ENCODE data around the gene CIAPIN1. TPM values are rescaled to one million over a fixed set of nuclear protein-coding genes. Genes with fewer than 3 reads are reported as not detected.

Gene CIAPIN1
- total and polyA plus RNA-seq, 5 donors from 2014 or later = 27.1 to 56.5 (median 50.6) TPM

DNA sequence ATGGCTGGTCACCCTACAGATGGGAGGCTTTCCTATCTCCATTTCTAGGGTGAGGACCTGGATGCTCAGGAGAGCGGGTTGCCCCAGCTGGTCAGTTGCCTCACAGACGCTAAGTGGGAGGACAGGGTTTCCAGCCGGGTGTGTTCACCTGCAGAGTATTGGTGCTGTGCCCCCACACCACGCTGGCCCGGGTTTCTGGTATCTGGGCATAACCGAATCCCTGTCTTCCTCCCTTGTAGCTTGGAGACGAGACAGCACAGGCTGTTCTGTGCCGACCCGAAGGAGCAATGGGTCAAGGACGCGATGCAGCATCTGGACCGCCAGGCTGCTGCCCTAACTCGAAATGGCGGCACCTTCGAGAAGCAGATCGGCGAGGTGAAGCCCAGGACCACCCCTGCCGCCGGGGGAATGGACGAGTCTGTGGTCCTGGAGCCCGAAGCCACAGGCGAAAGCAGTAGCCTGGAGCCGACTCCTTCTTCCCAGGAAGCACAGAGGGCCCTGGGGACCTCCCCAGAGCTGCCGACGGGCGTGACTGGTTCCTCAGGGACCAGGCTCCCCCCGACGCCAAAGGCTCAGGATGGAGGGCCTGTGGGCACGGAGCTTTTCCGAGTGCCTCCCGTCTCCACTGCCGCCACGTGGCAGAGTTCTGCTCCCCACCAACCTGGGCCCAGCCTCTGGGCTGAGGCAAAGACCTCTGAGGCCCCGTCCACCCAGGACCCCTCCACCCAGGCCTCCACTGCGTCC is 65.2 kb downstream of the CIAPIN1 start:
- H3K27me3 ChIP-seq (ENCODE audit: control insufficient read depth, insufficient read depth, low read length) = no peaks in the 10 kb centered on the region
- H3K4me1 ChIP-seq (ENCODE audit: control insufficient read depth, insufficient read depth, low read length, poor library complexity, severe bottlenecking) = no peaks in the 10 kb centered on the region
- no peak overlapping the region for H3K27ac Mint-ChIP-seq

DNA sequence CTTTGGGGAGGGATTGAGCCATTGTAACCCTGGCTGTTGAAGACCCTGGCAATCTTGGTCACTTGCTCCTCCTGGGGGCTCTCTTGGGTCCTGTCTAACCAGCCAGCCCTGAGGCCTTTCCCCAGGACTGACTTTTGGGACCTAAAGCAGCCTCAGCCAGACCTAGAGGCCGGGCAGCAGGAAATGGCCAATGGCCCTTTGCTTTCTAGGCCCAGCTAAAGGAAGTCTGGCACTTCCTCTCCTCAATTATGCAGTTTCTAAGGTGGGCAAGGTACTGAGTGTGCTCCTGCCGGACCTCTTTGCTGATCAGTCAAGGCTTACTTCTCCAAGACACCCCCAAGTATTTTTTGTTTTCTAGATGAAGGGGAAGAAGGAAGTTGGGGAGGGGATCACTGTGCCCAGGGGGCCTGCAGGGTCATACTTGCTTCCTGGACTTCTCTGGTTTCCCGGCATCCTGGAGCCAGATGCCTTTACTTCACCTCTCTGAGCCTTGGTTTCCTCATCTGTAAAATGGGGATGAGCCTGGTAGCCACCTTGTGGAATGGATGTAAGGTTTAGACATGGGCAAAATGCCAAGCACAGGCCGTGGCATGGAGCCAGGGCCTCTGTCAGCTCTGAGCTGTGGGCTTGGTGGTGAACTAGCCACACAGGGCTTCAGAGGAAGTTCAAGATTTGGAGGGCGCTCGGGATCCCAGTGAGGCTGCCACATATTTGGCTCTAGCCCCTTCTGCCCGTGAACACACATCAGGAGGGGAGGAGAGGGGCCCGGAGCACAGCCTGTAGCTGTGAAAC is 66.3 kb downstream of the CIAPIN1 start:
- Histone ChIP-seq H3K4me1 (ENCODE audit: control insufficient read depth, insufficient read depth, low read length, poor library complexity, severe bottlenecking) (no peaks in the 10 kb centered on the region), H3K27ac (ENCODE audit: insufficient read depth, low read length, poor library complexity, severe bottlenecking) (no peak overlapping the region), H3K4me3 (ENCODE audit: low read depth, low read length) (no peak overlapping the region), H3K9me3 (ENCODE audit: control insufficient read depth in 2 of 2, low read length in 2 of 2) (no peaks in the 10 kb centered on the region), H3K27me3 (ENCODE audit: control insufficient read depth, insufficient read depth, low read length) (no peaks in the 10 kb centered on the region), H3K36me3 (ENCODE audit: control insufficient read depth, insufficient read depth, low read length) (no peaks in the 10 kb centered on the region)
- no peaks in the 10 kb centered on the region for H3K9me3 Mint-ChIP-seq
- no peak for DNase-seq
- H3K4me3 Mint-ChIP-seq = no peak overlapping the region
- ATAC-seq (ENCODE audit: low read depth in 2 of 2) = no peak
- H3K4me1 Mint-ChIP-seq = peaks cover 0 to 7% (median under 1%) of the 10 kb centered on the region in 4 donors
- no peaks in the 10 kb centered on the region for H3K27me3 Mint-ChIP-seq
- H3K27ac Mint-ChIP-seq = no peak overlapping the region
- H3K36me3 Mint-ChIP-seq = no peaks in the 10 kb centered on the region

More for the DNA sequence above, 65.2 kb downstream of the CIAPIN1 start:
- no peaks in the 10 kb centered on the region for H3K27me3 Mint-ChIP-seq
- no peaks in the 10 kb centered on the region for H3K36me3 ChIP-seq (ENCODE audit: control insufficient read depth, insufficient read depth, low read length)
- H3K36me3 Mint-ChIP-seq = no peaks in the 10 kb centered on the region
- ATAC-seq (ENCODE audit: low read depth in 2 of 2) (no peak), DNase-seq (no peak)
- no peaks in the 10 kb centered on the region for H3K9me3 Mint-ChIP-seq
- H3K4me1 Mint-ChIP-seq = peaks cover 0 to 7% (median under 1%) of the 10 kb centered on the region in 4 donors
- no peak overlapping the region for H3K4me3 ChIP-seq (ENCODE audit: low read depth, low read length)
- H3K9me3 ChIP-seq (ENCODE audit: control insufficient read depth in 2 of 2, low read length in 2 of 2) = no peaks in the 10 kb centered on the region
- no peak overlapping the region for H3K4me3 Mint-ChIP-seq
- H3K27ac ChIP-seq (ENCODE audit: insufficient read depth, low read length, poor library complexity, severe bottlenecking) = no peak overlapping the region

DNA sequence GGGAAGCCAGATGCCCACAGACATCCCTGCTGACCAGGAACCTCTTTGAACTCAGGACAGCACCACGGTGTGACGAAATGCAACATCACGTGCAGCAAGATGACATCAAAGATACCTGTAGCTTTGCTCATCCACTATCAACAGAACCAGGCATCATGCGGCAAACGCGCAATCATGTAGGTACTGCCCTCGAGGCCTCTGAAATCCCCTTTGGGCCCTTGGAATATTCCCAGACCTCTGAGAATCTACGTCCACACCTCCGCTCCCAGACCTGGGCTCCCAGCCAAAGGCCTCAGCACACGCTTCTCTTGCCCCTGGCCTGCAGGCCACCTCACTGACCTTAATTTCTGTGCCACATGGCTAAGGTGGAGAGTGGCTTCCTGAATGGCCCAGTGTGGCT is 67.6 kb downstream of the CIAPIN1 start:
- no peaks in the 10 kb centered on the region for H3K9me3 ChIP-seq (ENCODE audit: control insufficient read depth in 2 of 2, low read length in 2 of 2)
- no peak overlapping the region for H3K27ac Mint-ChIP-seq
- DNase-seq (no peak), ATAC-seq (ENCODE audit: low read depth in 2 of 2) (no peak)
- peaks cover 0 to 7% (median under 1%) of the 10 kb centered on the region in 4 donors for H3K4me1 Mint-ChIP-seq
- no peaks in the 10 kb centered on the region for H3K4me1 ChIP-seq (ENCODE audit: control insufficient read depth, insufficient read depth, low read length, poor library complexity, severe bottlenecking)
- H3K36me3 Mint-ChIP-seq = no peaks in the 10 kb centered on the region
- no peak overlapping the region for H3K4me3 Mint-ChIP-seq
- no peaks in the 10 kb centered on the region for H3K9me3 Mint-ChIP-seq
- no peaks in the 10 kb centered on the region for H3K27me3 Mint-ChIP-seq
- no peaks in the 10 kb centered on the region for H3K36me3 ChIP-seq (ENCODE audit: control insufficient read depth, insufficient read depth, low read length)
- H3K27ac ChIP-seq (ENCODE audit: insufficient read depth, low read length, poor library complexity, severe bottlenecking) = no peak overlapping the region
- H3K4me3 ChIP-seq (ENCODE audit: low read depth, low read length) = no peak overlapping the region
- no peaks in the 10 kb centered on the region for H3K27me3 ChIP-seq (ENCODE audit: control insufficient read depth, insufficient read depth, low read length)

Other genes starting within 250 kb of the CIAPIN1 start
- gene ARL2BP, start 202.1 kb downstream of the CIAPIN1 start, total RNA-seq = 26.9 TPM
- gene ARL2BP, start 202.1 kb downstream of the CIAPIN1 start, polyA plus RNA-seq = 100 to 1,000 TPM; 102 to 121 (median 104) TPM
- gene PLLP, start 162.7 kb downstream of the CIAPIN1 start, total RNA-seq = not detected
- 1 to 10 TPM in 2 of 4 donors, under 1 TPM in 2; 0.46 to 1.3 (median 0.82) TPM for gene PLLP, start 162.7 kb downstream of the CIAPIN1 start, polyA plus RNA-seq
- gene CCL22, start 88.6 kb downstream of the CIAPIN1 start, total RNA-seq = not detected
- gene CCL22, start 88.6 kb downstream of the CIAPIN1 start, polyA plus RNA-seq = not detected
- 0.15 TPM for gene CX3CL1, start 74.9 kb downstream of the CIAPIN1 start, total RNA-seq
- not detected for gene CX3CL1, start 74.9 kb downstream of the CIAPIN1 start, polyA plus RNA-seq
- gene CCL17, start 42.6 kb downstream of the CIAPIN1 start, total RNA-seq = not detected
- gene CCL17, start 42.6 kb downstream of the CIAPIN1 start, polyA plus RNA-seq = not detected
- gene COQ9, start 94 bp upstream of the CIAPIN1 start, total RNA-seq = 18.5 TPM
- gene COQ9, start 94 bp upstream of the CIAPIN1 start, polyA plus RNA-seq = 10 to 100 TPM; 24.4 to 33.6 (median 27.8) TPM
- gene POLR2C, start 15.3 kb upstream of the CIAPIN1 start, total RNA-seq = 79.8 TPM
- 10 to 100 TPM; 41.9 to 48.0 (median 45.3) TPM for gene POLR2C, start 15.3 kb upstream of the CIAPIN1 start, polyA plus RNA-seq
- 1.8 TPM for gene DOK4, start 39.1 kb upstream of the CIAPIN1 start, total RNA-seq
- gene DOK4, start 39.1 kb upstream of the CIAPIN1 start, polyA plus RNA-seq = 1 to 10 TPM in 3 of 4 donors, under 1 TPM in 1; 0.99 to 1.4 (median 1.1) TPM
- gene CCDC102A, start 89.2 kb upstream of the CIAPIN1 start, total RNA-seq = 4.7 TPM
- 1 to 10 TPM; 1.9 to 4.0 (median 2.8) TPM for gene CCDC102A, start 89.2 kb upstream of the CIAPIN1 start, polyA plus RNA-seq
- 0.72 TPM for gene ADGRG5, start 95.3 kb upstream of the CIAPIN1 start, total RNA-seq
- gene ADGRG5, start 95.3 kb upstream of the CIAPIN1 start, polyA plus RNA-seq = 1 to 10 TPM in 1 of 4 donors, under 1 TPM in 3; 0.26 to 1.1 (median 0.51) TPM
- gene ADGRG1, start 181.2 kb upstream of the CIAPIN1 start, total RNA-seq = 1.2 TPM
- under 1 TPM in 3 of 4 donors, not detected in 1; 0.16 to 0.48 (median 0.33) TPM for gene ADGRG1, start 181.2 kb upstream of the CIAPIN1 start, polyA plus RNA-seq
- gene ADGRG3, start 220.9 kb upstream of the CIAPIN1 start, total RNA-seq = 0.32 TPM
- not detected for gene ADGRG3, start 220.9 kb upstream of the CIAPIN1 start, polyA plus RNA-seq
- gene DRC7, start 247.4 kb upstream of the CIAPIN1 start, total RNA-seq = not detected
- gene DRC7, start 247.4 kb upstream of the CIAPIN1 start, polyA plus RNA-seq = not detected